Putamen (tissue), 1 donor: ENCODE results near the gene JPT2.
"Not testable (repeated sequence)": the region's sequence is repeated elsewhere in the genome, so short reads cannot be mapped to it uniquely, and the experiment has no call there.

ENCODE experiments used
- DNase-seq: peaks from one replicate; pipeline ENCODE4 v3.0.0-alpha.2; 2016; ENCODE audit warnings: low spot score

The JPT2 gene

DNA sequence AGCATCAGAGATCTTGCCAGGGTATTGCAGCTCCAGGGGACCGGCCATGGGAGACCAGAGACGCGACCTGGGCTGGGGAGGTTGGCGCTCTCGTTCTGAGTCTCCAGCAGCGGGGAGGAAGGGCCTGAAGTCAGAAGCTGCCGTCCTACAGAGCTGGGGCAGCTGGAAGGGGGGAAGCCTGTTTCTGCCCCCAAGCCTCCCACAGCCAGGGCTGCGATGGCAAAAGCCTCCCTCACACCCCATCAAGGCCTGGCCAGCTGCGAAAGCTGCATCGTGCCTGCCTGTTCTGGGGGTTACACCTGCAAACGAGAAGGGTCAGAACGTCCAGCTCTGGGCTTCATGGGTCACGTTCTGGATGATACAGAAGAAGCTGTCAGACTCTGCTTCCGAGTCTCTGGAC lies 54.0 kb downstream of the JPT2 start:
- no peak for DNase-seq

DNA sequence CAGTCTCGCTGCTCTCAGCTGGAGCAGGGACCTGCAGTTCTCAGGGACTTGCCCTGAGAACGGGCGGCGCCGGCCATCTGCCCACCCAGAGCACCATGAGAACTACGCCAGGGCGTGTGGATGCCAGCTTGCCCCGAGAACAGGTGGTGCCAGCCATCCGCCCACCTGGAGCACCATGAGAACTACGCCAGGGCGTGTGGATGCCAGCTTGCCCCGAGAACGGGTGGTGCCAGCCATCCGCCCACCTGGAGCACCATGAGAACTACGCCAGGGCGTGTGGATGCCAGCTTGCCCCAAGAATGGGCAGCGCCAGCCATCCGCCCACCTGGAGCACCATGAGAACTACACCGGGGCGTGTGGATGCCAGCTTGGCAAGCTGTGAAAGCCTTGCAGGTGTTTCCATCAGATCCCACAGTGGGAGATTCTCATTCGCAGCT lies 54.5 kb downstream of the JPT2 start:
- DNase-seq = not testable (repeated sequence)

DNA sequence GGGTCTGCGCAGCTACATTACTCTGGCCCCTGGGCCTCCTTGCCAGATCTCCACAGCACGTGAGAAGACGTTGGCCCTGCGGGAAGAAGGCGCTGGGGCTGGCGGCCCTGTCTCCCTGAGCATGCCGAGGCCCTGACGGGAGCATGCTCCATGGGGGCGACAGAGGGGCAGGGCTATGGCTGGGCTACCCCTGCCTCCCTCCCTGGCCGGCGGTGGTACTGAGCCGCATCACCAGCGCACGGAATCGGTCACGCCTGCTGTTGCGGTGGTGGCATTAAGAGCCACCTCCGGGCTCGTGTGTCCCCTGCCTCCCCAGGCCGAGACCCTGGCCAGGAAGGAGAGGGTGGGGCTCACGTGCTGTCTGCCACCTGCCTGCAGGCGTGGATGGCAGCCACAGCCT lies 56.0 kb downstream of the JPT2 start:
- DNase-seq = no peak

DNA sequence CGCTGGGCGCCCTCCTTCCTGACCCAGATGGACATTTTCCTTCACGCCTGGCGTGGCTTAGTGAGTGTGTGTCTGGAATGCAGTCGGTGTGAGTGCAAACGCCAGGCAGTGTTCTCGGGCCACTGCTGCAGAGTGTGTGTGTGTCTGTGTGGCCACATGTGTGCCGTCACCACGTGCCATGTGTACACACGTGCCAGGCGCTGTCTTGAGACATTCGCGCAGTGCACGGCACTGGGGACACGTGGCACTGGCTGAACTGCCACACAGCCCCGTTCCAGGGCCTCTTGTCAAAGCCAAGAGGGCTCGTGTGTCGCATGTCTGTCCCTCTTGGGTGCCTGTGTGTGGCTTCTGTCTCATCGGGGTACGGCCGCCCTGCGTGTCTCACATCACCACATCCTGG lies 56.7 kb downstream of the JPT2 start:
- no peak for DNase-seq

DNA sequence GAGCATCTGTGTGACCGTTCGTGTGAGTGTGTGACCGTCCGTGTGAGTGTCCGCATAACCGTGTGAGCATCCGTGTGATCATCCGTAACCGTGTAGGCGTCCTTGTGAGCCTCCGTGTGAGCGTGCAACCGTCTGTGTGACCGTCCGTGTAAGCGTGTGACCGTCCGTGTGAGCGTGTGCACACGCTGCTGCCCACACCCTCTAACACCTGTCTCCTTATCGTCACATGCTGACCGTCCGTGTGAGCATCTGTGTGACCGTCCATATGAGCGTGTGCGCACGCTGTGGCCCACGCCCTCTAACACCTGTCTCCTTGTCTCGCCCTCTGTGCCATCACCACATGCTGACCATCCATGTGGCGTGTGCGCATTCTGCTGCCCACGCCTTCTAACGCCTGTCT lies 62.2 kb downstream of the JPT2 start:
- DNase-seq = no peak

DNA sequence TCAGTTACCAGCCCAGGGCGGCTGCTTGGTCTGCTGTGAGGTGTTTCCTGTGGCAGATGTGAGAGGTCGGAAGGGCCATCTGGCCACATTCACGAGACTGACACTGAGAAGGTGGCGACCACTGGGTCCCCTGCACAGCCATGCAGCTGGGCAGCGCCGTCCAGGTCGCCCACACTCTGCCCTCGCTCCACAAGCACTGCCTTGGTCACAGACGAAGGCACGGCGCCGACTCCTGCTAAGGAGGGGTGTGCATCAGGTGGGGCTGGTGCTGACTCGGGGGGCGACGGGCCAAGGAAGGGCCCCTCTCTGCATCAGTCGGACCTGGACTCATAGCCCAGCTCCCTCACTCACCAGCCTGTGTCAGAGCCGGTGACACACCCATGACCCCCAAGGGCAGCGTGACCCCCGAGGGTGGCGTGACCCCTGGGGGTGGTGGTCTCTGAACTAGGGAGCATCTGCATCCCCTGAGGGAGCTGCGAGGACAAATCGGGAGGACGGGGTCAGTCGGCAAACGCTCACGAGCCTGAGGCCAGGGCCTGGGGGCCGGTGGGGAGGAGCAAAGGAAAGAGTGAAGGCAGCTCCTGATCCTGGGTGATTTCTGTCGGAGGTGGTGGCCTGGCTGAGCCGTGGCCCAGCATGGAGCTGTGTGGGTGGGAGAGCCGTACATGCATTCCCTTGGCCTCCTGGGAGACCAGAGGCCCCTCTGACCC lies 62.9 kb downstream of the JPT2 start:
- no peak for DNase-seq

DNA sequence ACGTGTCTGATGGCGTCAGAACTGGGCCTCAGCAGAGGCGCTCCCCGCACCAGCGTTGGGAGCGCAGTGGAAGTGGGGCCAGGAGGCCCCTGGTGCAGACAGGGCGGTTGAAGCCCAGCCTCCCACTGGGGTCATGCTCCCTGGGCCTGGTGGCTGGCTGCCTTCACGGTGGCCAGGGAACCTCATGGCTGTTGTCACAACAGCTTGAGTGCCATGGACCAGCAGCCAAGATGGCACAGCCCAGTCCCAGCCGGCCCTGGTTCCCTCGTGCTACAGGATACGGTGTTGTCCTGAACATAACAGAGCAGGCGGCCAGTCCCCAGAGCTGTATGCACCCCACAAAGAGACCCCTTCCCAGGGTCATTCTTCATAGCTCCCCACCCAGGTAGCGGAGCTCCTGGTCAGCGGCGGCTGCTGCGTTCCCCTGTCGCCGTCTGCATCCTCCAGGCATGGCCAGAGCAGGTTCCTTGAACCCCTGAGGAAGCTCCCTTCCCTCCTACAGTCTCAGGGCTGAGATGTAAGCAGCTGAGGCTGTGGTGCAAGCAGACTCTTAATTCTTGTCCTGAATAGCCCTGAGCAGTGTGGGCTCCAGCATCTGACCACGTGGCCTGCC lies 63.6 kb downstream of the JPT2 start:
- no peak for DNase-seq

DNA sequence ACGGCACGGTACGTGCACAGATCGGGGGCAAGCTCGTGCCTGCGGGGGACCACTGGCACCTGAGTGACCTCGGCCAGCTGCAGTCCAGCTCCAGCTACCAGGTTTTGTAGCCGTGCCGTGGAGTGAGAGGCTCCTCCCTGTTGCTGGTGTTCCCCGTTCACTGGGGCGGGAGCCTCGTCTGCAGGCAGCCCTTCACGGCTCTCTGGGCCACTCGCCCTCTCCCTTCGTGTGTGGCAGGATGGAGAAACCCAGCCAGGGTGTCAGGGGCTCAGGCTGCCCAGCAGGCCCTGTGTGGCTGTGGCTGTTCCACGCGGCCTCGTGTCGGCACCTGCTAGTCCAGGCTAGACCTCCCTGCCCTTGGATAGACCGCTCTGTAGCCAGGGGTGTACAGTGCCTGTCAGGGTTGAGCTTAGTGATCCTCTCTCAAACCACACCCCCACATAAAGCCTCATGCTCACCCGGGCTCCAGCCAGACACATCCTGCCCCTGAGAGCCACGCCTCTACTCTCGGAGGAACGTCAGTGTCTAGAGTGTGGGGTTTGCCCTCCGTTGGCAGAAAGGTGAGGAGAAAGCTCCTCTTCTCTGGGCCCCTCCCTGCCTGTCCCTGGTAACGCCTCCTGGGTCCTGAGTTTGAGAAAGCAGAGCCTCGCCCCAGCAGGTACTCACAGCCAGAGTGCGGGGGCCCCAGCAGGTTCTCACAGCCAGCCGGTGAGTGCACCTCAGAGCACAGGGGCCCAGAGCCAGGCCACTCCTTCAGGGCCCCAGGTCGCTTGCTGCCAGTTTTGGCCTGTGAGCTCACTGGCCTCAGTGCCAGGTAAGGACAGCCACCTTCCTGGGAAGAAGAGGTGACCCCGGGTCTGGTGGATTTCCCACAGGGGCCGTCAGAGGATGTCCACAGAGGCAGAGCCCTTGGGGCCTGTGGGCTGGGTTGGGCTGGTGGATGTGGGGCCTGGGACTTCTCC lies 65.6 kb downstream of the JPT2 start:
- no peak for DNase-seq

DNA sequence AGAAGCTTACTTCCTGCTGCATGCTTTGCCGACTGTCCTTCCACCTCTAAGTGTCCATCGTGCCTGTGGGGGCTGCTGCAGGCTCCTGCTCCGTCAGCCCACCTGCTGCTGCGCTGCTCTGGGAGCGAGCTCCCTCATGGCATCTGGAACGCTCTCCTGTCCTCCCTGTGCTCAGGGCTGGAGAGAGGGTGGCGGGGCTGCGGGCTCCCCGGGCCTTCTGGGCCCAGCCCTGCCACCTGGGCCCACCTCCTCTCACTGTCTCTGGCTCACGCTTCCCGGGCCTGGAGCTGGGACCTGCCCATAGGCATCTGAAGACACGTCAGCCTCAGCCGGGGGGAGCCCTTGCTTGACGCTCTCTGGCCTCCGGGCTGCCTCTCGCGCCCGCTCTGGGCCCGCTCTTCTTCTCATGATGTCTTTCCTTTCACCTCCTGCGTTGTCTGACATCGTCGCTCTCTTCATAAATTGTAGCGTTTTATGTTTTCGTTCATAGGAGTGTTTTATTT lies 66.3 kb downstream of the JPT2 start:
- no peak for DNase-seq

DNA sequence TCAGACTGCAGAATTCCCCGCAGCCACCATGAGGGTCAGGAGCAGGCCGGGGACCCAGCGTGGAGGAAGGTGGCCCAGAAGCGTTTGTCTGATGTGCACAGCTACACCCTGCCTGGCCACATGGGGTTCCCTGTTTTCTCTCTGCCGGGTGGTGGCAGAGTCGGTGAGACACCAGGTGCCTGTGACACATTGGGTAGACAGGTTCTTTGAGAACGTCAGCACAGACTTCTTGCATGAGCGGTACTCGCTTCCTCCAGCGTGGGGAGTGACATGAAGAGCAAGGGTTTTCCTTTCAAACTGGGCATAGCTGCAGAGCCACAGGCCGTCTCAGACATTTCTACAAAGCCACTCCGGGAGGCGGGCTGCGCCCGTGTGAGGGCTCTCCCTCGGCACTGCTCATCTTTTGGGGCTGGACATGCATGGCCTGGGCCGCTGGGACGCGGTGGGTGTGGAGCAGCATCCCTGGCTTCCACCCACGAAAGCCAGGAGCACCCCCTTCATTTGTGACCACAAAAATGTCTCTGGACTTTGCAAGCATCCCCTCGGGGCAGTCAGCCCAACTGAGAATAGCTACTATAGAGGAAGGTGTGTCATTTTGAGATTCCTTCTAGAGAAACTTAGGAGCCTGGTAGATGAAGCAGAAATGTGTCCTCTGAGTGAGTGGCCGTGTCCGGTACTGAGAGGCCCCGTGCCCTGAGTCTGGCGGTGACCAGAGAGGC lies 67.3 kb downstream of the JPT2 start:
- no peak for DNase-seq

DNA sequence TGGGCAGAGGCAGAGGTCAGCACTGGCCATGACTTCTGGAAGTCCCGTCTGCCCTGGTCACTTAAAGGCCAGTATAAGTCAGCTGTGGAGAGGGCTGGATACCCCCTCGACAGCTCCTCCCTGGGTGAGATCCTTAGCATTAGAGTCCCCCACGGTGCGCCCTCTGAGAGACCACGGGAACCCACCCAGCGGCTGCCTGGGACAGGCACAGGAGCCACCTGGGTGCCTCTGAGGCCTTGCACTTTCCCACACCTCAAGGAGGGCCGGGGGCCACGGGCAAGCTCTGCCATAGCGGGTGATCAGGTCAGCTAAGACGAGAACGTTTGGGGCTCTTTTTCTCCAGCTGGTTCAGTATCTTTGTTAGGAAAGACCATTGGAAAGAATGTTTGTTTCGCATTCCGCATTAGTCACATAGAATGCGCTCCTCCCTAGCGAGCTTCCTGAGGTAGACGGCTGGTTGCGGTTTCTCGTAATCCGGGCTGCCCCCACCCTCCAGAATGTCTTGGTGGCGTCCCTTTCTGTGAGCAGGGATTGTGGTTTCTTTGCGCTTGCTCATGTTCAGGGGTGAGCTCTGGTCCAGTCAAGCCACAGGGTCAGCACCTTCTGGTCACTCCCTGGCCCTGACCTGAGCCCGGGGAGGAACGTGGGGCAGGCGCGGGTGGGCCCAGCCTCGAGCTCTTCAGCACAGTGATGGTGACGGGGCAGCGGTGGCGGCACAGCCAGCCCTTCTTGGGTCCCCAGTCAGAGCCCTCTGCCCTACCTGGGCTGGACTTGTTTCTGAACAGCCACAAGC lies 68.0 kb downstream of the JPT2 start:
- DNase-seq = no peak

DNA sequence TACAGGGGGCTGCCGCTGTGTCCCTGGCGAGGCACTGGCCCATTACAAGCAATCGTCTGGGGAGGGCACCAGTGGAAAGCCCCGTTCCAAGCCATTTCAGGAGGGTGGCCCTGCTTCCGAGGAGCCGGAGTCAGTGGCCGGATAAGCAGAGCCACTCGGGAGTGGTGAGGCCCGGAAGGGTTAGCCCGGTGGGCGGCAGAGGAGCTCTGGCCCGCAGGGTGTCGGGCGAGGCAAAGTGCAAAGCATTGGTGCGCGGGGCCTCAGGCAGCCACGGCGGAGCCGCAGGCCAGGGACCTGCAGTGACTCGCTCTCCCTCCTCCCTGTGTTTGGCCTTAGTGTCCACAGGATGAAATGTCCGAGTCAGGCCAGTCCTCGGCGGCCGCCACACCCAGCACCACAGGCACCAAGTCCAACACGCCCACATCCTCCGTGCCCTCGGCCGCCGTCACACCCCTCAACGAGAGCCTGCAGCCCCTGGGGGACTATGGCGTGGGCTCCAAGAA lies 68.7 kb downstream of the JPT2 start:
- DNase-seq = no peak

DNA sequence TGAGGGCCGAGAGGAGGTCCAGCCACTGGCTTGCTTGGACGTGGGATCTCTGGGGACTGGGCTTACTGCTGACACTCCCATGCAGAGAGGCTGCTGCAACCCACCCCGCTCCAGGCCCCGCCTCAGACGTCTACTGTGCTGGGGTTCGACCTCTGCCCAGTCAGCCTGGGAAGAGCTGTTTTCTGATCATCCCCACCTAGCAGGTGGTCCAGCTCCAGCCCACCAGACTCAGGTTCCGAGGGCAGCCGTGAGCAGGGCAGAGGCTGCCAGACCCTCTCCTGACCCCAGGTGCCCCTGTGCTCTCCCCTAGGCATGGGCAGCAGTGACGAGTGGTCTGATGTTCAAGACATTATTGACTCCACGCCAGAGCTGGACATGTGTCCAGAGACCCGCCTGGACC lies 69.9 kb downstream of the JPT2 start:
- no peak for DNase-seq

DNA sequence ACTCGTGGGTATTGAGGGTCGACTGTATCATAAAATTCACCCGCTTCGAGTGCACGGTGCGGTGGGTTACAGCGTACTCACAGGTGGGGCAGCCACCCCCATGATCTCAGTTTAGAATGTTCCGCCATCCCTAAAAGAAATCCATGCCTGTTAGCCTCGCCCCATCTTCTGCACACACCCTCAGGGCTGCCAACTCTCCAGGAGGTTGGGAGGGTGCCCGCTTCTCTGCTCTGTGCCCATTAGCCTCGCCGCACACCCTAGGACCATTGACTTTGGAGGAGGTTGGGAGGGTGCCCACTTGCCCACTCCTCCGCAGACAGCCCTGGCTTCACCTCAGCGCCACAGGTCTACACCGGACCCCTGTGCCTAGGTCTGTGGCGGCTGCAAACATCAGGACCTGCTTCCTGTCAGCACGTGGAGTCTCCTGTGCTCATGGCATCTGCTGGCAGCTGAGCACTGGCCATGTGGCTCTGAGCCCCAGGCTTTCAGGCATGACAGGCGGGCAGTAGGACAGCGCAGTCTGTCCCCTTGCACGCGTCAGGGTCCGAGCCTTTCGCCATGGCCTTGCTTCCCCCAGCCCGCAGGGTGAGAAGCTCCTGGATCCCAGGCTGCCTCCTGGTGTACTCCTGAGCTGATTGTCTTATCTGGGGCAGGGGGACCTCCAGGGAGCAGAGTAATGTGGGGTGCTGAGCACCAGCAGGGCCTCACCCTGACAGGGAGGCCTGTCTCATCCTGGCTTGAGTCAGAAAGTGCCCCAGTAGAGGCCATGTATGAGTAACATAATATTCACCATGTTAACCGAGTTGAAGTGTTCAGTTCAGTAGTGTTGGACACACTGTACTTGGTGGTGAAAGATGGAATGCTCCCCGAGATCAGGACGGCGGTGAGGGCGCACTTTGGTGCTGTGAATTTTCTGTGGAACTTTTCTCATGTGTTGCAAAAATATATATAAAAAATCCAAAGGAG lies 71.4 kb downstream of the JPT2 start:
- no peak for DNase-seq
